HG02571 (cell line): ENCODE results near the gene TBC1D22A.

Source experiments
- ATAC-seq: cut with Tn5 transposase; IDR thresholded peaks from one replicate; pipeline ENCODE4 v1.9.1; 2021; ENCODE audit warnings: mild to moderate bottlenecking, moderate library complexity; ENCODE audit not compliant: unreplicated experiment

The TBC1D22A gene

DNA sequence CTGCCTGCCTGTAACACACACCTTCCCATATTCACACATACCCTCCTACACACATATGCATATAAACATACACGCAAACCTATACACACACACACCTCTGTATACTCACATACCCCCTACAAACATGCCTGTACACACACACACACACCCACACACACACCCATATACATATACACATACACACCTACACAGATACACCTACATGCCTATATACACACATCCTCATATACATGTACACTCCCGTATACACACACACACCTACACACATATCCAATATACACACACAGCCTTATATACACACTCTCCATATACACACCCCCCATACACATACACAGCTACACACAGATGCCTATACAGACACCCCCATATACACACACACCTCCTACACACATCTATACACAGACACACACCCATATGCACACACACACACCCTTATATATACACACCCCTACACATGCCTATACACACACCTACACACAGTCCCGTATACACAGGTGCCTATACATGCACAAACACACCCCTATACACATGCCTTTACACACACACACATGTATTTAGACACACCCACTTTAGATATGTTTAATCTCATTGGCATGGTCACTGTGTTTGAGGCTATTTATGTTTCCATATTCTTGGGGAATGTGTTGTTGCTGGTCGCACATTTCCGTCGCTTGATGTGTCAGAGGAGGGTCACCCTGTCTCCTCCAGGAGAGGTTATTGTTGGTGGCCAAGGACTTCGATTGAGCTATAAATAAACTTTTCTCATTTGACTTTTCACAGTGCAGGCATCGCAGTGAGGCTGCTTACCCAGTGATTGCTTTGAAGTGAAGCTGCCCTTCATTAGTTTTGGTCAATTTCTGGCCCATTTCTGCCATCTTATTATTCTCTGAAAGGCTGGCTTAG lies 243.3 kb downstream of the TBC1D22A start:
- ATAC-seq, result no peak

DNA sequence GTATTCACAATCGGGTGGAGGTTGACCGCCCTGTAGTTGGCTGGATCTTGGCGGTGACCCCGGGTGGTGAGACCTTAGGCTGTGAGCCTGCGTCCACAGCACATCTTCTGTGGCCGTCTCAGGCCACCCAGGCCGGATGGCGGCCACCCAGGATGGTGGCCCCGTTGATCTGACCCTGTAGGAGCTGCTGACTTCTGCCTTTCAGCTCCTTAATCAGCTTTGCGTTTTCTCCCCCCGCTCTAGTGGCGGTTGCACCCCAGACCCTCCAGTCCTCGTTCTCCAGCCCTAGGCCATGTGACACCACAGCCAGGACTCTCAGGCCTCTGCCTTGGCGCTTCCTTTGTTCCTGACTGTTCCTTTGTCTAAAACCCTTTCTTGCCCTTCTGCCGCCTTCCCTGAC lies 244.0 kb downstream of the TBC1D22A start:
- ATAC-seq, result no peak

DNA sequence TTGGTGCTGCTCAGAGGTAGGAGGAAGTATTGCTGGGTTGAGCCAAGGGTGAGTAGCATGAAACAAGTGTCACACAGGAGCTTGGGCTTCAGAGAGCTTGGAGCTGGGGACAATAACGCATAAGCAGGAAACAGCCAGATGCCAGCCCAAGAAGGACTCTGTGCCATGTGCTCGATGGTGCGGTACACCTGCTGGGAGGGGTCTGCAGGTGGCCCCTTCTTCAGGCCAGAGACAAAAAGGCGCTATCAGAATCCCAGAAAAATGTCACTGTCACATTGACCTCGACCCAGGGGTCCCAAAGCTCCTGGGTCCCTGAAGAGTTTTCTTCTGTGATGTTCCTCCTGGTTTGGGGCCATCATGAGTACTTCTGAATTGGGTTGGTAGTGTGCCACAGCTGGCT lies 244.4 kb downstream of the TBC1D22A start:
- no peak for ATAC-seq

- no peak for ATAC-seq
These were observed 245.0 kb downstream of the TBC1D22A start for GRCh38 chr22:47007496-47007895.

- ATAC-seq, result no peak
These were observed 245.9 kb downstream of the TBC1D22A start for GRCh38 chr22:47008208-47008885.

DNA sequence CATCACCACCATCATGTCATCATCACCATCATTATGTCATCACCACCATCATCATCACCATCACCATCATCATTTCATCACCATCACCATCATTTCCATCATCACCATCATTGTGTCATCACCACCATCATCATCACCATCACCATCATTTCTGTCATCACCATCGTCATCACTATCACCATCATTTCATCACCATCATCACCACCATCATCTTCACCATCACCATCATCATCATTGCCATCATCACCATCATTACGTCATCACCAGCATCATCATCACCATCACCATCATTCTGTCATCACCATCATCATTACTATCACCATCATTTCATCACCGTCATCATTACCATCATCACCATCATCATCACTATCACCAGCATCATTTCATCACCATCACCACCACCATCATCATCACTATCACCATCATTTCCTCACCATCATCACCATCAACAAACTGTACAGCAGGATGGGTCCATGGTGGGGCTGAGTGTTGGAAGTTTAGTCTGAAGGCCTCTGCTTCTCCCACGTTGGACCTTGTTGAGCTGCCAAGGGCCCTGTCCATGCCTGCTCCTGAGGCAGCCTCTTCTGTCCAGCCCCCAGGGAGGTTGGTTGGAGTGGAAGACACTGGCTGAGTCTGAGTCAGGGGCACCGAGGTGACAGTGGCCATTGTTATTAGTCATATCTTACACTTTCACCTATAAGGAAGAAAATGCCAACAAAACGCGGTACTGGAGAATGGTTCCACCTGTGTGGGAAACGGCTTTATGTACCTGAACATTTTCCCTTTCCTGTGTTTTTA lies 247.1 kb downstream of the TBC1D22A start:
- ATAC-seq, result no peak

GRCh38 chr22:47010211-47010610 lies 247.8 kb downstream of the TBC1D22A start:
- no peak for ATAC-seq

GRCh38 chr22:47011131-47011858 lies 248.8 kb downstream of the TBC1D22A start:
- ATAC-seq, result no peak

DNA sequence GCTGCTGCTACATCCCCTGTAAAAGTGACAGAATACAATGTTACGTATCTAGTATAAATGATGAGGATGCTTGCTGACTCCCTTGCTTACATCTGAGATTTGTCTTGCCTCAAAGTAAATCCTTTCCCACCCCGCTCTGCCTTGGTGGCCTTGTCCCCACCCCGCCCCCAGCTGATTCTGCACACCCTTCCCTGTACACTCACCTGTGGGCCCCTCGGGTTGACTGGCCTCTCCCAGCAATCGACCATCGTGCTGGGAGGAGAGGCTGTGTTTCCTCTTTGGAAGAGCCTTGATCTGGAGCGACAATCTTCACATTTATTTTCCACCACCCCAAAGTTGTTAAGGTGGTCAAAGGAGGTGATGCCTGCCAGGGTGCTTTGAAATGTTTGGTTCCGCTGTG lies 249.4 kb downstream of the TBC1D22A start:
- no peak for ATAC-seq

DNA sequence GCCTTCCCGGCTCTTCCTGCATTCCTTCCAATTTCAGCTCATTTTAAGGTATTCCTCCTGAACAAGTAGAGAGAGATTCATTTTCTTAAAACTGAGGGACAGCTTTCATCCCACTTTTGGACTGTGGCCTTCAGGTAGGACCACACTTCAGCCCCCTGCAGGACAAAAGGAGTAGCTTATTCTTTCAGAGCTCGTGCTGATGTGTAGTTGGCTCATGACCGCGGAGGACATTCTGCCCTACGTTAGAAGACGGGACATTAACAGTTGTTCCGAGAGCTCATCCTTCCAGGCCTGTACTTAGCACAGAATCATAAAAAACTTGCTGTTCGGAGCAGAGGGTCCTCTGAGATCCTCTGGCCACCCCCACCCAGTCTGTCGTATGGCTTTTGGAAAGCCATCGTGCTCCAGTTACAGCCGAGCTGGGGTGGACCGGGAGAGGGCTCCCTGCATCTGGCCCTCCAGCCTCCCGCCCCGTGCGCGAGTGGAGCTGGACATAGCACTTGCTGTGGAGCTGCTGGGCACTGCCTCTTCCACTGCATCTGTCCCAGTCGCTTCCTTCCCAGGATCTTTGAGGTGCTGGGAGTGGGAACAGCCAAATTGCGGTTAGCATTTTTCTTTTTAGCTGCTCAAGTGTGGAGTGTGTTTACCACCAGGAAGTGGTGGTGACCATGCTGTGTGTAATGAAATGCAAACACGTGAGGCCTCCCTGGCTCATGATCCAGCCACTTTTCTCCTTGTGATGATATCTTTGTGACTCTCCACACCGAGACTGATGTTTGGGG lies 250.3 kb downstream of the TBC1D22A start:
- no peak for ATAC-seq

DNA sequence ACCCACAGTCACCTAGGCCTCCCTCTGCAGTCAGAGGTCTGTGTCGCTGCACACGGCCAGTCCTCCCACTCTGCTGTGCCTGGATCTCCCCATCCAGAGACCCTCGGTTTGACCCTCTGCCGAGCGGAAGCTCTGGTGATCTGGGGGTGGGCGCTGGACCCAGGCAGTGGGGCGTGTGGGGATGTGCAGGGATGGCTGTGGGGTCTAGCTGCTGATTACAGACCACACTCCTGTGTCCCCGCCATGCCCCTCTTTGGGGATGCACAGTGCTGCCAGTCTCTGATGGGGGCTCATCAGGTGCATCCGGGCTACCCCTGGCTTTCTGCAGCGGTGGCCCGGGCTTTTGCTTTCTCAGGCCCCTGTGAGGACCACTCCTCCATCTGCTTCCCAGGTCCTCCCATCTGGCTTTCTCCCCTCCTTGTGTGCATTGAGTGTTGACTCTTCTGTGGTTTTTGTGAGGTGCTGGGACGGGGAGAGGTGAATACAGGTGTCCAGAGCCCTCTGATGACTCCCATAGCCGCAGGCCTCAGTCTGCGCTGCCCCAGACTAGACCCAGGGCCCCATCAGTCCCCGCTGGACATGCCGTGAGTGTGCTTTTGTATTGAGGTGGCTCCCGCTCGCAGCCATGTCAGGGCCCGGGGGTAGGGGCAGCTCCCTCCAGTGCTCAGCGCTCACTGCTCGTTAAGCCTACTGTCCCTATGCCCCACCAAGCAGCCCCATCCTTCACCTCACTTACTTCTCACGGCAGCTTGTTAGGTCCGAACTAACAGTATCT lies 251.6 kb downstream of the TBC1D22A start:
- ATAC-seq, result no peak

DNA sequence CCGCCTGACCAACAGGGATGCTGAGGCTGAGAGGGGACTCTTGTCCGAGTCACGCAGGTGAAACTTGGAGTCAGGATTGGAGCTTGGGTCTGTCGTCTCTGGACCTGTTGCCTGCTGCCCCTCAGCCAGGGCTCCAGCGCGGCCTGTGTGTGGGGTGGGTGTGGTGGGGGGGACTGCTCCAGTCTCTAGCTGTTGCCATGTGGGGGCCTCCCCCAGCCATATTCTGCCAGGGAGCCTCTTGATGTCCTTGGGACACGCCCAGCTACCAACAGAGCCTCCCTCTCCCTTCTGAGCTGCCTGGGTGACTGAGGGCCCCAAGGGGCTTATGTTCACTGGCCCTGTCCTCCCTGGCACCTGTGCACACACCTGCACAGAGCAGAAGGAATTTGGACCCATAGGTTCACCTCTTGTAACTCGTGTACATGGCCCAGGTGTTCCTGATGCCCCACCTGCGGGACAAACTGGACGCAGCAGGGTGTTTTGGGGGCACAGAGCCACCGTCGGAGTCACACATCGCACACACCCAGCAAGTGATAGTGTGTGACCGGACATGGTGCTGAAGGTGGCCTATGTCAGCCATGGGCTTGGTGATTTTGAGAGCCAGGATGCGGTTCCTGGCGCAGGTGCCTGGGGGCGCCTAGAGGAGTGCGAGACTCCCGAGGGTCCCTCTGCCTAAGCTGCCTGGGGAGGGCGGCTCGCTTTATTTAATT lies 252.3 kb downstream of the TBC1D22A start:
- ATAC-seq, result no peak

DNA sequence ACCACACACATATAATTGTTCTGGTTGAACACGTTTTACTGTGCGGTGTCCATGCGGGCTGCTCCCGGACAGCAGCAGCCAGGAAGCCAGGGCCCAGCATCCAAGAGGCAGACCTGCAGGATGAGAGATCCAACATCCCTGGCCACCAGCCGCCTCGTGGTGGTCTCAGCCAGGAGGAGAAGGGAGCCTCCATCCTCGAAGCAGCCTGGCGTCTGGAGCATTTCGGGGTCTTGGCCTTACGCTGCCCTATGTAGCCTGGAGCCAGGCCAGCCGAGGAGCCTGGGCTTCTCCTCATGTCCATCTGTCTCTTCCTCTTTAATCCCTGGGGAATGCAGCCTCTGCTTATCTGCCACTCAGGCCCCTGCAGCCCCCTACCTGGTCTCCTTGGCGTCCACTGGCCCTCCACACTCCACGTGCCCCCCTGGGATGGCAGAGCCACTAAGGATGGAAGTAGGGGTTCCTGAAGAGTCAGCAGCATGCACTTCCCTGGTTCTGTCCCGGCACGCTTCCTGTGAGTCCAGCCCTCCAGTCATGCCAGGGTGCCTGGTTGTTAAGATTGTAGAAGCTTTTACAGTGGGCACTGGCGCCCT lies 253.2 kb downstream of the TBC1D22A start:
- ATAC-seq, result no peak

GRCh38 chr22:47016631-47017030 lies 254.2 kb downstream of the TBC1D22A start:
- ATAC-seq, result no peak

- ATAC-seq, result no peak
These were observed 254.8 kb downstream of the TBC1D22A start for GRCh38 chr22:47017245-47017644.

GRCh38 chr22:47018010-47018910 lies 255.8 kb downstream of the TBC1D22A start:
- no peak for ATAC-seq
